Panc1 (cell line): ENCODE measurements around the gene VARS1. TPM values are rescaled to one million over a fixed set of nuclear protein-coding genes. Genes with fewer than 3 reads are reported as not detected.
A peak's percentile ranks its signal among the peaks of the same experiment; 100 is the strongest.

Experiments used
- ATAC-seq: fragments of 200-7000 bp; cut with Tn5 transposase; 2 replicates; pipeline ENCODE4 v1.9.1; 2020; ENCODE audit warnings: mild to moderate bottlenecking, moderate library complexity
- BruUV-seq: library from RNA; stranded (reverse); fragments of 400-500 nt; replicated peaks from 2 replicates; lab custom pipeline; 2021; lab: Mats Ljungman, UMichigan
- CTCF ChIA-PET: fragments of 300-600 bp; sonication (Branson Sonifier 250); formaldehyde crosslinking; loops from one replicate; lab custom pipeline; 2022; ENCODE audit warnings: antibody characterized with exemption; lab: Charles Lee
- POLR2A ChIA-PET: fragments of 300-600 bp; sonication (Branson Sonifier 250); formaldehyde crosslinking; loops from one replicate; lab custom pipeline; 2022; ENCODE audit warnings: antibody characterized with exemption; lab: Charles Lee
- DNase-seq: peaks from one replicate; pipeline ENCODE4 v3.0.0-alpha.2; 2010; ENCODE audit warnings: low read depth, low spot score
- H3K27ac ChIP-seq: 2 replicates; pipeline ENCODE4 v1.5.1; 2011; ENCODE audit warnings: mild to moderate bottlenecking, low read length, inconsistent platforms
- H3K27me3 ChIP-seq: fragments of 200-500 bp; sonication (Bioruptor generic); 2 replicates; pipeline ENCODE4 v1.6.0; 2014; ENCODE audit warnings: low read length, inconsistent platforms; ENCODE audit not compliant: control insufficient read depth, insufficient read depth
- H3K36me3 ChIP-seq: fragments of 200-500 bp; sonication (Bioruptor generic); 2 replicates; pipeline ENCODE4 v1.5.1; 2014; ENCODE audit warnings: inconsistent platforms, mild to moderate bottlenecking, low read length, moderate library complexity; ENCODE audit not compliant: control insufficient read depth, insufficient read depth
- H3K4me1 ChIP-seq: 2 replicates; pipeline ENCODE4 v1.5.1; 2011; ENCODE audit warnings: inconsistent platforms, mild to moderate bottlenecking, low read length, moderate library complexity; ENCODE audit not compliant: control insufficient read depth, insufficient read depth
- H3K4me3 ChIP-seq, 2 experiments: 2 replicates each; pipeline ENCODE4 v1.5.1; 2011 to 2012; ENCODE audit warnings: low read depth in 2 of 2, low read length in 2 of 2, mild to moderate bottlenecking in 2 of 2, inconsistent platforms in 1 of 2, moderate library complexity in 1 of 2
- H3K9me3 ChIP-seq: fragments of 200-500 bp; sonication (Bioruptor generic); 2 replicates; pipeline ENCODE4 v1.5.1; 2014; ENCODE audit warnings: low read depth, mild to moderate bottlenecking, inconsistent platforms, low read length, moderate library complexity; ENCODE audit not compliant: control insufficient read depth, insufficient read depth
- POLR2AphosphoS5 ChIP-seq: IDR thresholded peaks from 2 replicates; pipeline ENCODE4 v1.6.1; 2012; ENCODE audit warnings: mild to moderate bottlenecking, low read depth, low read length, moderate library complexity
- REST ChIP-seq, 2 experiments: IDR thresholded peaks; 2 replicates each; pipeline ENCODE4 v1.6.1; 2011 to 2012; ENCODE audit warnings: low read depth in 2 of 2, control low read depth in 1 of 2, low read length in 1 of 2, mild to moderate bottlenecking in 1 of 2, moderate library complexity in 1 of 2; ENCODE audit not compliant: insufficient read depth in 1 of 2
- SIN3A ChIP-seq: IDR thresholded peaks from 2 replicates; pipeline ENCODE4 v1.6.1; 2012; ENCODE audit warnings: low read depth, mild to moderate bottlenecking, low read length, moderate library complexity, borderline replicate concordance; ENCODE audit not compliant: insufficient read depth
- TCF7L2 ChIP-seq: IDR thresholded peaks from 2 replicates; pipeline ENCODE4 v1.6.1; 2011; ENCODE audit warnings: mild to moderate bottlenecking, low read depth, low read length, inconsistent platforms
- in situ Hi-C: cut with HindIII; loops from 2 replicates; pipeline ENCODE4 v1.10.0; 2016; ENCODE audit warnings: low sequenced_read_pairs, low pct_unique_long_range_greater_than_20kb
- intact Hi-C: fragments of 100-400 bp; cut with micrococcal nuclease; formaldehyde crosslinking; loops from one replicate; pipeline ENCODE4 v1.10.0; 2022; ENCODE audit not compliant: unreplicated experiment
- total RNA-seq: library from RNA; stranded (reverse); gene quantifications from one replicate; pipeline ENCODE4 v1.2.1, GENCODE V29; 2021; ENCODE audit not compliant: unreplicated experiment
- TF ChIP-seq, protein P1 (sequence below): fragments of 450-650 bp; IDR thresholded peaks from 2 replicates; pipeline ENCODE4 v1.5.1; 2017; ENCODE audit warnings: mild to moderate bottlenecking

VARS1 gene
- total RNA-seq, 1 experiment from 2014 or later: 229 TPM

DNA sequence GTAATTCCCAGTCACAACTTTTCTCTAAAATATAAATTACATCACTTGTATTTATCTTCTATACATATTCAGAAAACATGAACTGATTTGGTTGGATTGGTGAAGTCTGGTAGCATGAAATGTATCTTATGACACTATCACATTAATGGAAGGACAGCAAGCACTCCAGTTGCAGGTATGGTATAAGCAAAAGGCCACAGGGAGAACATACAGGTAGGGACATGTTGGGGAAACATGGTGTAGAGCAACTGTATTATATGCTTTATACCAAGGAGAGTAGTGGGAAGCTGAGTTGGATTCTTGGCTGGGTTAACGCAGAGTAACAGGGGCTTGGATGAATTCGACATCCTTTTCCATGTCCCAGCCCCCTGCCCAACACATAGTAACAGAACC lies 1.4 kb upstream of the VARS1 start:
- H3K9me3 ChIP-seq: no peaks in the 10 kb centered on the region
- POLR2A ChIA-PET: interaction anchor here (0.6 kb wide), 1 partner anchor 34 kb away, joined by 3 read pairs; no protein-coding TSS in a partner anchor
- CTCF ChIA-PET: interaction anchor here (1.1 kb wide), 1 partner anchor 9 kb away, joined by 3 read pairs; no protein-coding TSS in a partner anchor
- TF ChIP-seq, protein P1, sequence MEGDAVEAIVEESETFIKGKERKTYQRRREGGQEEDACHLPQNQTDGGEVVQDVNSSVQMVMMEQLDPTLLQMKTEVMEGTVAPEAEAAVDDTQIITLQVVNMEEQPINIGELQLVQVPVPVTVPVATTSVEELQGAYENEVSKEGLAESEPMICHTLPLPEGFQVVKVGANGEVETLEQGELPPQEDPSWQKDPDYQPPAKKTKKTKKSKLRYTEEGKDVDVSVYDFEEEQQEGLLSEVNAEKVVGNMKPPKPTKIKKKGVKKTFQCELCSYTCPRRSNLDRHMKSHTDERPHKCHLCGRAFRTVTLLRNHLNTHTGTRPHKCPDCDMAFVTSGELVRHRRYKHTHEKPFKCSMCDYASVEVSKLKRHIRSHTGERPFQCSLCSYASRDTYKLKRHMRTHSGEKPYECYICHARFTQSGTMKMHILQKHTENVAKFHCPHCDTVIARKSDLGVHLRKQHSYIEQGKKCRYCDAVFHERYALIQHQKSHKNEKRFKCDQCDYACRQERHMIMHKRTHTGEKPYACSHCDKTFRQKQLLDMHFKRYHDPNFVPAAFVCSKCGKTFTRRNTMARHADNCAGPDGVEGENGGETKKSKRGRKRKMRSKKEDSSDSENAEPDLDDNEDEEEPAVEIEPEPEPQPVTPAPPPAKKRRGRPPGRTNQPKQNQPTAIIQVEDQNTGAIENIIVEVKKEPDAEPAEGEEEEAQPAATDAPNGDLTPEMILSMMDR: no peak
- intact Hi-C loops (no loop called here), in situ Hi-C loops (no loop called here)
- peaks cover 15% of the 10 kb centered on the region for H3K4me1 ChIP-seq
- H3K27me3 ChIP-seq: no peaks in the 10 kb centered on the region
- DNase-seq: no peak
- no TSS peak for BruUV-seq
- H3K4me3 ChIP-seq: no peak overlapping the region
- H3K27ac ChIP-seq: peak overlapping the region; percentile 67
- no peaks in the 10 kb centered on the region; the same call in 1 of the 2 replicates for H3K36me3 ChIP-seq
- no peak for ATAC-seq

DNA sequence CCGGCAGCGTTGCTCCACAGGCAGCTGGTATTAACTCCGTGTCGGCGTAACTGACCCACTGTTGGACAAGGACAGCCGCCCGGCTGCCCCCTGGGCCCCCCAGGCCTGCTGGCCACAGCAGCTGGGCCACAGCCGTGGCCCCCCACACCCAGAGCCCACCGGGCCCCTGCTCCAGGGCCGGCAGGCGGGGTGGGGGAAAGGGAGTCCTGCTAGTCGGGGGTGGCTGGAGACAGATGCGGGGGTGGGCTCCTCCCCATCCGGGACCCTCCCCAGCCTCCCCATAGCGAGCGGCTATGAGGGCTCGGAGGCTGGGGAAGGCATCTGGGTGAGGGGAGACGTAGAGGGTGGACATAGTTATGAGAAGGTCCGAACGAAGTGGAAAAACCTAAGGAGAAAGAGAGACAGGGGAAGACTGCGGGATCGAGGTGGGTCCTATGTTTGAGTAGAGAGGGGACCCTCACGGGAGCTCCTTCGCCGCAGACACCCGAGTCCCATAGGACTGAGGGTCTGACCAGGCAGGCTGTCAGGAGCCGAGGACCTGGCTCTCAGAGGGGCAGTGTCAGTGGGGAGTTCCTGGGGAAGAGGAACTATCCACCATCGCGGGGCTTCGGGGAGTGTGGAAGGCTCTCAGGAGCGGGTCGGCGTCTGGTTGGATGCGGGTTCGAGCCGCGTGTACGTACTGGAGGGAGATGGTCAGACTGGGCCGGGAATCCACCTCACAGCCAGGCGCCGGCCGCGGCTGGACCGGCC lies 511 bp downstream of the VARS1 start:
- Histone ChIP-seq H3K4me3 (peak overlapping the region; percentile 92 to 99), H3K27me3 (no peaks in the 10 kb centered on the region), H3K36me3 (peaks cover 8% of the 10 kb centered on the region), H3K27ac (peak overlapping the region; percentile 99), H3K9me3 (no peaks in the 10 kb centered on the region), H3K4me1 (peaks cover 21% of the 10 kb centered on the region)
- intact Hi-C loops: no loop called here
- in situ Hi-C loops: no loop called here
- ChIA-PET CTCF (no interaction called here), POLR2A (interaction anchor here (0.6 kb wide), 1 partner anchor 16 kb away, joined by 6 read pairs; no protein-coding TSS in a partner anchor)
- TF ChIP-seq TCF7L2 (no peak), POLR2AphosphoS5 (no peak), REST (IDR thresholded peaks at IDR 0.05; ENCODE audit: insufficient read depth in 1 of 2, low read depth in 2 of 2, low read length in 1 of 2) (no peak), SIN3A (no peak)
- TF ChIP-seq, protein P1: no peak
- ATAC-seq: peak; percentile 51
- BruUV-seq: no TSS peak
- no peak for DNase-seq
